Kasumi-1 (cell line): Measurements from ENCODE around the gene APBA3.

Source experiments
- DNase-seq, 2 experiments: peaks; one replicate each; lab custom pipeline; 2025; lab: John Stamatoyannopoulos, UW

Gene APBA3

DNA sequence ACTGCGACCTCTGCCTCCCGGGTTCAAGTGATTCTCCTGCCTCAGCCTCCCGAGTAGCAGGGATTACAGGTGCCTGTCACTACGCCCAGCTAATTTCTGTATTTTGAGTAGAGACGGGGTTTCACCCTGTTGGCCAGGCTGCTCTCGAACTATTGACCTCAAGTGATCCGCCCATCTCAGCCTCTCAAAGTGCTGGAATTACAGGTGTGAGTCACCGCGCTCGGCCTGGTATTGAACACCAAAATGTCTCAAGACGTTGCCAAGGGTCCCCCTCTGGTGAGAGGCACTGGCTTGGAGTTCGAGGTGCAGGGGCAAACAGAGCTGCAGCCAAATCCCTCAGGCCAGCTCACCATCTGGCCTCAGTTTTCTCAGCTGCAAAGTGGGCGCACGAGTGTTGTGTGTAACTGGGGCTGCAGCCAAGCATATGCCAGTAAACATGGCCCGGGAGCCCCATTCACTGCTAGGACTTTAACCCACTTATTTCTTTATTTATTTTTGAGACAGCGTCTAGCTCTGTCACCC, 45.3 kb downstream of the APBA3 start:
- no peak for DNase-seq

DNA sequence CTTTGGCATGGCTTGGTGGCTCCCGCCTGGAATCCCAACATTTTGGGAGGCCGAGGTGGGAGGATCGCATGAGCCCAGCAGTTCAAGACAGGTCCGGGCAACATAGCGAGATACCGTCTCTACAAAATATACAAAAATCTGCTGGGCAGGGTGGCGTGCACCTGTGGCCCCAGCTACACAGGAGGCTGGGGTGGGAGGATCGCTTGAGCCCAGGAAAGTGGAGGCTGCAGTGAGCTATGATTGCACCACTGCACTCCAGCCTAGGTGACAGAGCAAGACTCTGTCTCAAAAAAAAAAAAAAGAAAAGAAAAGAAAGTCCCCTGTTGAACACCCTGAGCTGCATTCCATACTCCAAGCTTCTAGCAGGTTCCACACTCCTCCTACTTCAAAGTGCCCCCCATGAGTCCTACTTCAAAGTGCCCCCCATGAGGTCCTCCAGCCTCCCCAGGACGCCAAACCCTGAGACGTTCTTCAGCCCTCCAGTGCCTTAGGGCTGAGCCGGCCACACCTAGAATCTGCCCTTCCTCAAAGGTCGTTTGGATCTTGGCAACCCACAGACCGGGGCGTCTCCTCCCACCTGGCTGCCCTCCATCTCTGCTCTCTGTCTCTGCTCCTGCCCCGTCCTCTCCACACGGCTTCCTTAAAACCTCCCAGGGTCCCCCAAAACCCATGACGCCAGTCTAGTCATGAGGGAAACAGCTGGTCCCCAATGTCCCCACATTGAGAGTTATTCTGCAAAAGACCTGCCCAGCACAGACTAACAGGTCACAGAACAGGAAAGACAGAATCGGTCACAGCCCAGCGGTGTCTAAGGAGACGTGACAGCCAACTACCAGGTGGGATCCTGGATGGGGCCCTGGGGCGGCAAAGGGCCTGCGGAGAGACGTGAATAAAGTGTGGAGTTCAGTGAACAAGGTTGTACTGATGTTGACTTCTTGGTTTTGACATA, 48.6 kb downstream of the APBA3 start:
- DNase-seq: no peak

DNA sequence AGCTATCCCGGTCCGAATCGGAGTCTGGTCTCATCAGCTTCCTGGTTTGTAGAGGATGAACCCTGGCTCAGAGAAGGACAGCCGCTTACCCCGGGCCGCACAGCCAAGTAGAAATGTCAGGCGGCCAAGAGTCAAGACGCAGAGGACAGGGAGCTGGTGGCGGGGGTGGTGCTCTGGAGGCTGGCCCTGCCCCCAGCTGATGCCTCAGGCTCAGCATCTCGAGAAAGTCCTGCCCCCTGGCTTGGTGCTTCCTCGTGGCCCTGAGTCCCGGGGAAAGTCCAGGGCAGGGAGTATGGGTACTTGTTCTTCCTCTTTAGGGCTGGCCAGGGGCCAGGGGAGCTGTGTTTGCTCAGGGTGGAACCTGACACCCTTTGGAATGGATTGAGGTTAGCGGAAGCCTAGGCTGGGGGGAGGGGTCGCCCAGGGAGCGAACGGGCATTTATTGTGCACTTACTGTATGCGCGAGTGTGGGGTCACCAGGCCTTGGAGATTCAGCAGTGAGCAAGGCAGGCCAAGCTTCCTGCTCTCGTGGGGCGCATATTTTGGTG, 51.2 kb downstream of the APBA3 start:
- peak; percentile 88 to 89 for DNase-seq

DNA sequence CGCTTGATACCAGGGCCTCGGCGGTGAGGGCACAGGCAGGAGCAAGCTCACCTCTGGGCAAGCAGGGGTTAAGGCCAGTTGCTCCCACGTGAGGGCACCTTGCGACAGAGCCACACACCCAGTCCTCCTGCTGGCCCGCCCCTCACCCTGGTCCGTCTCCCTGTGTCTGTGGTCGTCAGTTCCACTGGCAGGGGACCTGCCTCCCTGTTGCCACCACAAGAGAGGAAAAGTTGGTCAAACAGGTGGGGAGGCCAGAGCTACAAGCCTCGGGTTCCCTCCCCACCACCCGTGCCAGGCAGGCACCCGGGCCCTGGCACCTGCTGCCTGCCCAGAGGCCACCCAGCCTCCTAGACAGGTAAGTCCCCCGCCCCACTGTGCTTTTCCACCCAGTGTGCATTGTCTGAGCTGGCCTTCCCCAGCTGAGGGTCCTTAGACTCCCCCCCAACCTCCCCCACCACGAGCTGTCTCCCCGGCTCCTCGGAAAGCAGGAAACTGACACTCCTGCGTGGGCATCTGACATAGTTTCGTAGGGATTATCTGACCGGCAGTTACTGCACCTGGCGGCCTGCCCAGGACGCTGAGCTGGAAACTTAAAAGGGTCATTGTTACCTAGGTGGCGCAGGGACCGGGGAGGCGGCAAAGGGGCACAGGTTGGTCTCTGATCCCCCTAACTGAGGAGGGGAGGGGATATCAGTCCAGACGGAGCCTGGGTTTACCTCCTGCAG, 53.1 kb downstream of the APBA3 start, which contains the start of gene TJP3:
TJP3 (plus strand) TSS at position 178 of the 725 bp plus-strand sequence. CDS start 20,049 bp downstream, outside the sequence.
- DNase-seq: no peak

DNA sequence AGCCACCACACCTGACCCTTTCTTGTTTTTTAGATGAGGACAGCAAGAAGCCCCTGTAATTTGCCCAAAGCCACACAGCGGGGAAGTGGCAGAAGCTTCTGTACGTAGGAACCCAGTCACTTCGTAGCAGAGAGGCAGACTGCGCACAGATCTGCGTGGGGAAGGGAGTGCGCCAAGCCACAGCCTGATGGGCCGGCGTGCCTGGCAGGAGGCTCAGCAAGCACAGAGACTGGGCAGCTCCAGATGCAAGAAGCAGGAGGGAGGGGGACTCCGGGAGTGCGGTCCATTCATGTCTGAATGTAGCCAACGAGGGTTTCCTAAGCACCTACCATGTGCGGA, 53.7 kb downstream of the APBA3 start:
- no peak for DNase-seq

DNA sequence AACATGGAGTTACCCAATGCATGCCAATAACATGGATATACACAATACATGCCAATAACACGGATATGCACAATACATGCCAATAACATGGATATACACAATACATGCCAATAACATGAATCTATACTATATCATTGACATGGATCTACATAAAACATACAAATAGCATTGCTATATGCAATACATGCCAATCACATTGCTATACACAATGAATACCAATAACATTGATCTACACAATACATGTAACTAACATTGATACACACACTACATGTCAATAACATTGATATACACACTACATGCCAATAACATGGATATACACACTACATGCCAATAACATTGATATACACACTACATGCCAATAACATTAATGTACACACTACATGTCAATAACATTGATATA, 60.3 kb downstream of the APBA3 start:
- DNase-seq: no peak
